HL-60 (cell line): ENCODE results near the gene RAMP3.

ENCODE experiments used
- POLR2AphosphoS5 ChIP-seq: IDR thresholded peaks from 2 replicates; pipeline ENCODE4 v1.6.1; 2012; ENCODE audit warnings: low read depth
- SPI1 ChIP-seq: IDR thresholded peaks from 2 replicates; pipeline ENCODE4 v1.6.1; 2012; ENCODE audit warnings: low read depth, mild to moderate bottlenecking, borderline replicate concordance
- TF ChIP-seq, protein P1 (sequence below): IDR thresholded peaks from one replicate; pipeline ENCODE4 v1.5.1; 2011; ENCODE audit warnings: low read length, control low read depth, inconsistent platforms; ENCODE audit not compliant: insufficient read depth
- TF ChIP-seq, protein P2 (sequence below): IDR thresholded peaks from 2 replicates; pipeline ENCODE4 v1.6.1; 2012; ENCODE audit warnings: low read depth; ENCODE audit not compliant: insufficient replicate concordance

DNA sequence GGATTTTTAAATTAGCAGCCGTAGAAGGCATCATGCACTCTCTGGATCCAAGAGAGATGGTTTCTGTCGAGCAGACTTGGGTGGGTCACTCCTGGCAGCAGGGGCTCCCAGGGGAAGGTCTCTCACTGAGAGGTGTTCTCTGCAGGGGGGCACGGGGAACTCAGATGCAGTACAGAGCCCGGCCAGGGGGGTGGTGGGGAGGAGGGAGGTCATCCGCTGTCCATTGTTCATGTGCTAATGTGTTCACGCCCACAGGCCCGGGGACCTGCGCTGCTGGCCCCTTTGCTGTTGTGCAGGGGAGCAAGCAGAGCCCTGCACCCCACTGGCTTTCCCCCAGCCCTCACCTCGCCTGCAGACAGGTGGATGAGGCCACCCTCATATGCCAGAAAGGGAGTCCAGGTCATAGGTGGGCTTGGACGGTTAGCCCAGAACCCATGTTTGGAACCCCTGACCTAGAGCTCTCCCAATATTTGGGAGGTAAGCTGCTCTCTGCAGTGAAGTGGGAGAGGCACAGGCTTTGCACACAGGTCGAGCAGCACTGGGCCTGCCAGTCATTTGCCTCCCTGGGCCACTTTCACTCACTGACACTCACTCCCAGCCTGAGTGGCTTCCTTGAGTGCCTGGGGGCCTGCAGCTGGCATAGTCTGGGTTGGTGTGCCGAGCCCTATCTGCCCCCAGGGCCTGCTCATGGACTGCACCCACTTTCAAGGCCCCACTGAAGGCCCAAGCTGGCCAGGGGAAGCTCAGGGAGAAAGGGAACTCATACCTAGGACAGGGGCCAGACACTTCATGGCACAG is 33.5 kb upstream of the RAMP3 start:
- TF ChIP-seq, protein P1, sequence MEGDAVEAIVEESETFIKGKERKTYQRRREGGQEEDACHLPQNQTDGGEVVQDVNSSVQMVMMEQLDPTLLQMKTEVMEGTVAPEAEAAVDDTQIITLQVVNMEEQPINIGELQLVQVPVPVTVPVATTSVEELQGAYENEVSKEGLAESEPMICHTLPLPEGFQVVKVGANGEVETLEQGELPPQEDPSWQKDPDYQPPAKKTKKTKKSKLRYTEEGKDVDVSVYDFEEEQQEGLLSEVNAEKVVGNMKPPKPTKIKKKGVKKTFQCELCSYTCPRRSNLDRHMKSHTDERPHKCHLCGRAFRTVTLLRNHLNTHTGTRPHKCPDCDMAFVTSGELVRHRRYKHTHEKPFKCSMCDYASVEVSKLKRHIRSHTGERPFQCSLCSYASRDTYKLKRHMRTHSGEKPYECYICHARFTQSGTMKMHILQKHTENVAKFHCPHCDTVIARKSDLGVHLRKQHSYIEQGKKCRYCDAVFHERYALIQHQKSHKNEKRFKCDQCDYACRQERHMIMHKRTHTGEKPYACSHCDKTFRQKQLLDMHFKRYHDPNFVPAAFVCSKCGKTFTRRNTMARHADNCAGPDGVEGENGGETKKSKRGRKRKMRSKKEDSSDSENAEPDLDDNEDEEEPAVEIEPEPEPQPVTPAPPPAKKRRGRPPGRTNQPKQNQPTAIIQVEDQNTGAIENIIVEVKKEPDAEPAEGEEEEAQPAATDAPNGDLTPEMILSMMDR = no peak
- TF ChIP-seq, protein P2, sequence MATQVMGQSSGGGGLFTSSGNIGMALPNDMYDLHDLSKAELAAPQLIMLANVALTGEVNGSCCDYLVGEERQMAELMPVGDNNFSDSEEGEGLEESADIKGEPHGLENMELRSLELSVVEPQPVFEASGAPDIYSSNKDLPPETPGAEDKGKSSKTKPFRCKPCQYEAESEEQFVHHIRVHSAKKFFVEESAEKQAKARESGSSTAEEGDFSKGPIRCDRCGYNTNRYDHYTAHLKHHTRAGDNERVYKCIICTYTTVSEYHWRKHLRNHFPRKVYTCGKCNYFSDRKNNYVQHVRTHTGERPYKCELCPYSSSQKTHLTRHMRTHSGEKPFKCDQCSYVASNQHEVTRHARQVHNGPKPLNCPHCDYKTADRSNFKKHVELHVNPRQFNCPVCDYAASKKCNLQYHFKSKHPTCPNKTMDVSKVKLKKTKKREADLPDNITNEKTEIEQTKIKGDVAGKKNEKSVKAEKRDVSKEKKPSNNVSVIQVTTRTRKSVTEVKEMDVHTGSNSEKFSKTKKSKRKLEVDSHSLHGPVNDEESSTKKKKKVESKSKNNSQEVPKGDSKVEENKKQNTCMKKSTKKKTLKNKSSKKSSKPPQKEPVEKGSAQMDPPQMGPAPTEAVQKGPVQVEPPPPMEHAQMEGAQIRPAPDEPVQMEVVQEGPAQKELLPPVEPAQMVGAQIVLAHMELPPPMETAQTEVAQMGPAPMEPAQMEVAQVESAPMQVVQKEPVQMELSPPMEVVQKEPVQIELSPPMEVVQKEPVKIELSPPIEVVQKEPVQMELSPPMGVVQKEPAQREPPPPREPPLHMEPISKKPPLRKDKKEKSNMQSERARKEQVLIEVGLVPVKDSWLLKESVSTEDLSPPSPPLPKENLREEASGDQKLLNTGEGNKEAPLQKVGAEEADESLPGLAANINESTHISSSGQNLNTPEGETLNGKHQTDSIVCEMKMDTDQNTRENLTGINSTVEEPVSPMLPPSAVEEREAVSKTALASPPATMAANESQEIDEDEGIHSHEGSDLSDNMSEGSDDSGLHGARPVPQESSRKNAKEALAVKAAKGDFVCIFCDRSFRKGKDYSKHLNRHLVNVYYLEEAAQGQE = no peak
- TF ChIP-seq POLR2AphosphoS5 (no peak), SPI1 (no peak)
